T47D (cell line): Measurements from ENCODE around the gene CDS2.
"Not testable (repeated sequence)": the region's sequence is repeated elsewhere in the genome, so short reads cannot be mapped to it uniquely, and the experiment has no call there.

Experiments used
- DNase-seq, 2 experiments: peaks; one replicate each; pipeline versions ENCODE4 v3.0.0 to v3.0.0-alpha.2; 2011 to 2012; ENCODE audit warnings: low read depth in 1 of 2, low spot score in 1 of 2
- JUND ChIP-seq: IDR thresholded peaks from 2 replicates; pipeline ENCODE4 v1.6.1; 2012; ENCODE audit warnings: low read depth
- in situ Hi-C: cut with HindIII; loops from 2 replicates; pipeline ENCODE4 v1.10.0; 2016; ENCODE audit warnings: low sequenced_read_pairs, low pct_unique_long_range_greater_than_20kb

CDS2 gene

DNA sequence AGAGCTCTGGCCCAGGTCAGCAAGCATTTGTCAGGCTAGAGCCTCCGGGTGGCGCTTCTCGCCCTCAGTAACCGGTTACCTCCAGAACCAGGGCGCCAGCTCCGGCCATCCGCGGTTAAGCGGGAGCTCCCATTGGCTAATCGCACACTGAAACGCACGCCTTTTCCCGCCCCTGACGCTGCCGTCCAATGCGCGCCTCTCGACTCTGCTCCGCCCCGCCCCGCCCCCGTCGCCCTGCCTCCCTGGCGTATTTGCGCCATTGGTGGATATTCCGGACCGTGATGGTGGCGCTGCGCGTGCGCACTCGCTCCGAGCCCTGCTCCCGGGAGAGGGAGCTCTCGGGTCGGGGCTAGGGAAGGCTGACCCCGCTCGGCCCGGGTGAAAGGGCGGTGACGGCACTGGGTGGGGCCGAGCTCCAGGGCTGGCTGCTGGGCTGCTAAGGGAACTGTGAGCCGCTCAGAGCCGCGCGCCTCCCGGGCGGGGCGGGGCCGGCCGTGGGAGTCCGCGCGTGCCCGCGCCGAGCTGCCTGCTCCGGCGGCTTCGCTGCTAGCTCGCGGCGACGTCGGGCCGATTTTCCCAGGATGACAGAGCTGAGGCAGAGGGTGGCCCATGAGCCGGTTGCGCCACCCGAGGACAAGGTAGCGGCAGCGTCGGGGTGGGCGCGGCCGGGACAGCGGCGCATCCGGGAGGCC, at the start of gene CDS2:
Gene CDS2, plus strand, starts transcription at position 497 of the 692 bp plus-strand sequence. Its CDS starts 85 bp downstream, at position 582.
- TF ChIP-seq JUND: no peak
- DNase-seq: peak; percentile 95 to 99
- in situ Hi-C loops: no loop called here

DNA sequence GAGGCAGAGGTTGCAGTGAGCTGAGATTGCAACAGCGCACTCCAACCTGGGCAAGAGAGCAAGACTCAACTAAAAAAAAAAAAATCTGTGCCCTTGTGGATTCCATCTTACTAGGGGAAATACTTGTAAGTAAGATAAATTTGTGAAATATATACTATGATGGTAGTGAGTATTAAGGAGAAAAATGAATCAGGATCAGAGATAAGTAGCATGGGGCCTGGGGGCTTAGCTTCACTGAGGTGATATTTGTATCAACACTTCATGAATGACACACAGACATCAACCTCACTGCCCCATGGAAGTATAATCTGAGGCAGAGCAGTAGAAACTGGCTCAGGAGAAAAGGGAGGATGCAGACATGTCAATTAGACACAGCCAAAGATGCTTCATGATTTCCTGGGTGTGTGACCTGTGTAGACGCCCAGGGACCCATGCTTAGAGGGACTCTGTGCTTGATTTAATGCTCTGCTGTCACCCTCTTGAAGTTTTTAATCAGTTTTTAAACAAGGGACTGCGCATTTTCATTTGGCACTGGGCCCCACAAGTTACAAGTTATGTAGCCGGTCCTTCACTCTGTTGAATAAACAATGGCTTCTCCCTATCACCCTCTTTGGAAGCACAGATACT, 48.9 kb upstream of the CDS2 start:
- TF ChIP-seq JUND: no peak
- in situ Hi-C loops: no loop called here
- no peak for DNase-seq

DNA sequence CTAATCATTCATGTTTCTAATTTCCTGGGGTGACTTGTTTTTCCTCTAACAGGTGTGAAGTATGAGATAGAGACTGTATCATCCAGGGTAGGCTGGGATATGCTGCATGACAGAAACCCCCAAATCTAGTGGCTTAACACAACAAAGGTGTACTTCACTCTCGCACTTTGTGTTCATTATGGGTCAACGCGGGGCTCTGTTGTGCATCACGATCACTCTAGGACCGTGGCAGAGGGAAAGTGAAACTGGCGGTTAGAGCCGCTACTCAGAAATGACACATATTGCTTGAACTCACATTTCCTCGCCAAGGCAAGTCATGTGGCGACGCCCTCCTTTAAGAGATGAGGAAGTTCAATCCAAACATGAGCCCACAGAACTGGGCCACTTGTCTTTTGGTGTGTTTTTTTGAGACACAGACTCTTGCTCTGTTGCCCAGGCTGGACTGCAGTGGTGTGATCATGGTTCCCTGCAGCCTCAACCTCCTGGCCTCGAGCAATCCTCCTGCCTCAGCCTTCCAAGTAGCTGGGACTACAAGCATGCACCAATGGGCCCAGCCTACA, 48.3 kb upstream of the CDS2 start:
- in situ Hi-C loops: no loop called here
- no peak for DNase-seq
- TF ChIP-seq JUND: no peak

DNA sequence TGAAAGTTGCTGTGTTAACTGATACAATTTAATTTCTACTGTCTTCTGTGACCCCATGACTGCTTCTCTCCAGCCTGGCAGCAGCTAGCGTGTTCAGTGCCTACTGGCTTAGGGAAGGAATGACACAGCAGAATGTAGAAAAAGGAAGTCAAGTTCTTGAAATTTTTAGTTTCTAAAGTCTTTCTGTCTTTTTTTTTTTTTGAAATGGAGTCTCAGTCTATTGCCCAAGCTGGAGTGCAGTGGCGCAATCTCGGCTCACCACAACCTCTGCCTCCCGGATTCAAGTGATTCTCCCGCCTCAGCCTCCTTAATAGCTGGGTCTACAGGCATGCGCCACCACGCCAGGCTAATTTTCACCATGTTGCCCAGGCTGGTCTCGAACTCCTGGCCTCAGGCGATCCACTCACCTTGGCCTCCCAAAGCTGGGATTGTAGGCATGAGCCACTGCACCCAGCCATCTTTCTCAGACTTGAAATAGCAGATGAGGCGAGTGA, 46.4 kb upstream of the CDS2 start:
- DNase-seq: no peak
- no peak for TF ChIP-seq JUND
- in situ Hi-C loops: no loop called here

DNA sequence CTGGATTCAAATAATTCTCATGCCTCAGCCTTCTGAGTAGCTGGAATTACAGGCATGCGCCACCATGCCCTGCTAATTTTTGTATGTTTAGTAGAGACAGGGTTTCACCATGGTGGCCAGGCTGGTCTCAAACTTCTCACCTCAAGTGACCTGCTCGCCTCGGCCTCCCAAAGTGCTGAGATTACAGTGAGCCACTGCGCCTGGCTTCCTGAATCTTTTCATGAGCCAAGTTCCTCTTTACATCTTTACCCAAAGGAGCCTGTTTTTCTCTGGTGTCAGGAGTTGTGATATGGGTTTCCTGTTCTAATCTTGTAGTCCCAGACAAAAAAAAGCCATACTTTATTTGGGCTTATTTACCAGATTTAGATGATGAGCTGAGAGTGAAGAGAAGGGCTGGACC, 41.4 kb upstream of the CDS2 start:
- in situ Hi-C loops: no loop called here
- TF ChIP-seq JUND: no peak
- no peak for DNase-seq

DNA sequence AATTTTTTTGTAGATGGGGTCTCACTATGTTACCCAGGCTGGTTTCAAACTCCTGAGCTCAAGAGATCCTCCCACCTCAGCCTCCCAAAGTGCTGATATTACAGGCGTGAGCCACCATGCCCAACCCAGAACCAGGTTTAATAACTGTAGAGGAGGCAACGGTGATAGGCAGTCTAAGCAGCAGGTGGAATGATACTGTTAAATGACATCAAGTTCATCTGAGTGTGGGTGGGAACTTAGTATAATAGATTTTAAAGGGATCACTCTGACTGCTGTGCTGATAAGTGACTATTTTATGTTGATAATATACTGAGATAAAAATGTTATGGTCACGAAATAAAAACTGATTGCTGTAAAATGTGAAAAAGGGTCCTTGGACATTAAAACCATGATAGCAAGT, 38.1 kb upstream of the CDS2 start:
- no peak for TF ChIP-seq JUND
- in situ Hi-C loops: no loop called here
- DNase-seq: no peak

DNA sequence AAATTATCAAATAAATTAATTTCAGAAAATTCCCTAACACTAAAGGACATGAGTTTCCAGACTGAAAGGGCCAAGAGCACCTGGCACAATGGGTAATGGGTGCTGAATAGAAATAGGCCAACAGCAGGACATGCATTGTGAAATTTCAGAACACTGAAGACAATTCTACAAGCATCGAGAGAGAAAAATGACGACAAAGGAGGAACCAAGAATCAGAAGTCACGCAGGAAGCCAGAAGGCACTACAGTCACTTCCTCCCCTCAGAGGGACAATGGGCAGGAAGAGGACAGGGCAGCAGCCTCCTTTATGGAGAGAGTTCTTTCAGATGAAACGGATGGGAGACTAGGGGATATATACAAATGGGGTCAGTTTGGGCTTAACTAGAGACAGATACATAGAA, 36.6 kb upstream of the CDS2 start:
- DNase-seq: no peak
- TF ChIP-seq JUND: no peak
- in situ Hi-C loops: no loop called here

DNA sequence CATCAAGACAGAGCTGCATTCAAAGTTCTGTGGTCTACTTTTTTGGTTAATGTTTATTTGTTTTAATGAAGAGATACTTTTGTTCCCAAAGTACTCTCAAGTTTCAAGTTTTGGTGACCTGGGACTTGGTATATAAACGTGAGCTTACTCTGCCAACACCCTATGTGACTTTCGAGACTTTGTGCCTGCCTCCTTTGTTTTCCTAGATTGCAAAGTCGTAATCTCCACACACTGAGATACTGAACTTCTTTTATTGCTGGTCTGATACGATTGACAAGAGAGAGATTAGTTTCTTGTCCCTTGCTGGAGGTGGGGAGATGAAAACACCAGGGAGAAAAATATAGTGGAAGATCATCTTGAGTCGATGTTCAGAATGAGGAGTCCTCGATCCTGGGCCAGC, 34.9 kb upstream of the CDS2 start:
- no peak for TF ChIP-seq JUND
- in situ Hi-C loops: no loop called here
- DNase-seq: no peak

DNA sequence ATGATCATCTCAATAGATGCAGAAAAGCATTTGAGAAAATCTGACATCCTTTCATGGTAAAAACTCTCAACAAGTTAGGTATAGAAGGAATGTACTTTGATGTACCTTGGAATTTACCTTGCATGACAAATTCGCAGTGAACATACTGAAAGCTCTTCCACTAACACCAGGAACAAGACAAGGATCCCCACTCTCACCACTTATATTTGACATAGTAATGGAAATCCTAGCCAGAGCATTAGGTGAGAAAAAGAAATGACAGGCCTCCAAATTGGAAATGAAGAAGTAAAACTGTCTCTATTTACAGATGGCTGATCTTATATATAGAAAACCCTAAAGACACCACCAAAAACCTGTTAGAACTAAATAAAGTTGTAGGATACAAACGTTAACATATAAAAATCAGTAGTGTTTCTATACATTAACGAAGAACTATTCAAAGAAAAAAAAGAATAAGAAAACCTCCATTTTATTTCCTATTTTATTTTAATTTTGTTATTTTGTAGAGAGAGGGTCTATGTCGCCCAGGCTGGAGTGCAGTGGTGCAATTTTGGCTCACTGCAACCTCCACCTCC, 34.0 kb upstream of the CDS2 start:
- in situ Hi-C loops: no loop called here

DNA sequence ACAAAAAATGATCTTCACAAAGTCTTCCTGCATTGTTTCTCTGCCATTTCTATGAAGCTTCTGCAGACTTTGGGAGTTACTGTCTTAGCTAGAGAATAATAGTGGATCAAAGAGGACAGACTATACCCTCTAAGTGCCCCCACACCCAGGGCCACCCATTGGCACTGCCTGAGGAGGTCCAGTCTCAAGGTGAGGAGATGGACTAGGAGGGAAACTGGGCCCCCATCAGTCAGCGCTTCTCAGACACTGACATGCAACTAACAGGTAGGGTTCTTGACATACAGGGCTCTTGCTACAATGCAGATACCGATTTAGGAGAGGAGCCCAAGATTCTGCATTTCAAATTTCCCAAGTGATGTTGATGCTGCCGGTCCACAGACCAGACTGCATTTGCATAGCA, 31.4 kb upstream of the CDS2 start:
- in situ Hi-C loops: no loop called here
- DNase-seq: no peak
- TF ChIP-seq JUND: no peak

More for the DNA sequence above, 34.0 kb upstream of the CDS2 start:
- TF ChIP-seq JUND: no peak
- DNase-seq: no peak

DNA sequence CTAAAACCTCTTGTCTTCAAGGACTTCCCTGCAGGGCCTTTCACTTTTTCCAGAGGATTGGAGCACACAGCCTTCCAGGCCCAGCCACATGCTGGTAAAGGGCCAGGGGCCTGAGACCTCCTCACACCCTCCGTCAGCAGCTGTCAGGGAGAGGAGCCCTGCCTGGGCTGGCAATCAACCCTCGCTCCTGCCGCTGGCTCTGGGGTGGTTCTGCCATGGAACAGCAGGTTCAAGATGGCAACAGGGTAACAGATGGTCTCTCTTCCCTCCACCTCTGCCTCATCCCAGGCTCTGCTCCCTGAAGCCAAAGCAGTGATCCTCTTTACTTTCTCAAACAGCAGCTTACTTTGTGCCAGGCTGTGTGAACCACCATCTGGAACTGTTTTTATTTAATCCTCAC, 30.9 kb upstream of the CDS2 start:
- no peak for DNase-seq
- no peak for TF ChIP-seq JUND
- in situ Hi-C loops: no loop called here

DNA sequence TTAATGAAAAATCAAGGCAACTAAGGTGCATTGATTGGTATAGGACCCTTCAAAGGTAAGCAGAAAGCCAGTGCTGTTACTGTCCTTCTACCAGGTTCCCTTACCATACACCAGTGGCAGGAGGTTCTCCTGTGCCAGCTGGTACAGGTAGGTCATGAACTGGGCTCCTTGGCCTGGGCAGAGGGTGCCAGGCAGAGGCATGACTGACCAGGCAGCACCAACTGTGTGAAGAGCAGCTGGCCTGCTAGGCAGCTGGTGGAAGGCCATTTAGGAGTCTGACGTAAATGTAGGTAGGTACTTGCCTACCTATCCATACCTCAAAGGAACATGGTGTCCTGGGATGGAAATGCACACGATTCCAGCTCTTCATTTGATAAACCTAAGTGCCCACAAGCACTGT, 30.3 kb upstream of the CDS2 start:
- in situ Hi-C loops: no loop called here
- TF ChIP-seq JUND: no peak
- DNase-seq: no peak

DNA sequence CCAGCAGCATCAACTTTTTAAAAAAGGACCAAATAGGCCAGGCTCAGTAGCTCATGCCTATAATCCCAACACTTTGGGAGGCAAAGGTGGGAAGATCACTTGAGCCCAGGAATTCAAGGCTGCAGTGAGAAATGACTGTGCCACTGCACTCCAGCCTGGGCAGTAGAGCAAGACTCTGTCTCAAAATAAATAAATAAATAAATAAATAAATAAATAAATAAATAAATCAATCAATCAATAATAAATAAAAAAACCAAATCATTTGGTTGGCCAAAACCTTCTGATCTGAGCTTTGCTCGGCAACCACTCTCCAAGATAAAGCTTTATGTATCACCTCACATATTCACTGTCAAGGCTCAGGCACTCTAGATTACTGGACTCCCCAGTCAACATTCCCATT, 27.8 kb upstream of the CDS2 start:
- in situ Hi-C loops, DNase-seq: not testable (repeated sequence)

DNA sequence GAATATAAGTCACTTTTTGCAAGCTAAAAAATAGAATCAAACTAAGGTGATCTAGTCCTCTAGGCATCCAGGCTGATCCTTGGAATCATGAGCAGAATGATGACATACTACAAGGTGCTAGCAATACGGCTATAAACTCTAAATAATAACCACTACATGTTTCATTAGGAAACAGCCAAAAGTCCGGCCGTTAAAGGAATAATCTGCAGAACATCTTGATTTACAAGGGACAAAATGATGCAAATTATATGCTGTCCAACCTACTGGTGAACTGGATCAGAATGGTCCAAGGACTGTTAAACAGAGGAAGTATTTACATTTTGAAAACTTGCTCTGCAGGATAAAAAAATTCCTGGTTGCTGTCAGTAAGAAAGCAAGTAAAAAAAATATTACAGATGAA, 26.9 kb upstream of the CDS2 start:
- in situ Hi-C loops, DNase-seq: not testable (repeated sequence)
